ENCODE results near the gene OTOG.

The OTOG gene

DNA sequence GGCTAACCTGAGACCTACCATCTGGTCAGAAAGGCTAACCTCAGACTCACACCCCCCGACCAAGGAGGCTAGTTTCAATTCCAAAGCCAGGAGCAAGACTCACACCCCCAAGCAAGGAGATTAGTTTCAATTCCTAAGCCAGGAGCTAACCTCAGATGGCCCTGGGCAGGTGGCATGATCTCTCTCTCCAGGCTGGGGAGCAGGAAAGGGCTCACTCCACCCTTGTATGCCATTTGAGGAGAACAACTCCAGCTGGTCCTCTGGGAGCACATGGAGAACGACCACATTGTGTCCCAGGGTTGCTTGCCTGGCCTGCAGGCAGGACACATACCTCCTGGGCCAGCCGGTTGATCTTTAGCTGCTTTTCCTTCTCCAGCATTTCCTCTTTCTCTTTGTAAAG lies 35.5 kb upstream of the OTOG start:
- no peaks in the 10 kb centered on the region for H3K36me3 Mint-ChIP-seq (ENCODE audit: low read depth)
- no peak overlapping the region for H3K4me3 Mint-ChIP-seq
- H3K27ac Mint-ChIP-seq = no peak overlapping the region
- H3K9me3 Mint-ChIP-seq = no peaks in the 10 kb centered on the region
- no peaks in the 10 kb centered on the region for H3K4me1 Mint-ChIP-seq (ENCODE audit: low read depth)
- DNase-seq = no peak
- peaks cover 14% of the 10 kb centered on the region for H3K27me3 Mint-ChIP-seq

DNA sequence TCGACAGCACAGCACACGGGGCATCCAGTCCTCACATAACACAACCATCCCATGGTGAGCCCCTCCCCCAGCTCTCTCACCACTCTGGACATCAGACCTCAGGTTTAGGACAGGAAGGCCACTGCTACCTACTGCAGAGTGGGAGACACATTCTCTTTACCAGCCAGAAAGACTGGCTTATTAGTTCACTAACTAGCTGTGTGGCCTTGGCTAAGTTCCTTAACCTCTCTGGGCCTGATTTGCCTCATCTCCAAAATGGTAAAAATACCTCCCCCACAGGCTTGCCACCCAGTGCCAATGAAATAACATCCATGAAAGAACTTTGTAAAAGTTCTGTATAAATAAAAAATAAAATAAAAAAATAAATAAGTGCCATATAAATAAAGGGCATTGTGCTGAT lies 35.0 kb upstream of the OTOG start:
- Mint-ChIP-seq H3K27me3 (peaks cover 13% of the 10 kb centered on the region), H3K36me3 (ENCODE audit: low read depth) (no peaks in the 10 kb centered on the region), H3K4me3 (no peak overlapping the region), H3K4me1 (ENCODE audit: low read depth) (no peaks in the 10 kb centered on the region), H3K9me3 (no peaks in the 10 kb centered on the region), H3K27ac (no peak overlapping the region)
- no peak for DNase-seq

GRCh38 chr11:17513853-17514252 lies 33.2 kb upstream of the OTOG start:
- no peak for DNase-seq
- Mint-ChIP-seq H3K27me3 (peaks cover 9% of the 10 kb centered on the region), H3K4me1 (ENCODE audit: low read depth) (no peaks in the 10 kb centered on the region)

GRCh38 chr11:17514476-17514875 lies 32.6 kb upstream of the OTOG start:
- Mint-ChIP-seq H3K4me3 (no peak overlapping the region), H3K9me3 (no peaks in the 10 kb centered on the region), H3K27ac (no peak overlapping the region), H3K27me3 (peaks cover 6% of the 10 kb centered on the region), H3K36me3 (ENCODE audit: low read depth) (no peaks in the 10 kb centered on the region), H3K4me1 (ENCODE audit: low read depth) (no peaks in the 10 kb centered on the region)
- no peak for DNase-seq

More at GRCh38 chr11:17513853-17514252, 33.2 kb upstream of the OTOG start:
- Mint-ChIP-seq H3K27ac (no peak overlapping the region), H3K4me3 (no peak overlapping the region), H3K9me3 (no peaks in the 10 kb centered on the region), H3K36me3 (ENCODE audit: low read depth) (no peaks in the 10 kb centered on the region)

DNA sequence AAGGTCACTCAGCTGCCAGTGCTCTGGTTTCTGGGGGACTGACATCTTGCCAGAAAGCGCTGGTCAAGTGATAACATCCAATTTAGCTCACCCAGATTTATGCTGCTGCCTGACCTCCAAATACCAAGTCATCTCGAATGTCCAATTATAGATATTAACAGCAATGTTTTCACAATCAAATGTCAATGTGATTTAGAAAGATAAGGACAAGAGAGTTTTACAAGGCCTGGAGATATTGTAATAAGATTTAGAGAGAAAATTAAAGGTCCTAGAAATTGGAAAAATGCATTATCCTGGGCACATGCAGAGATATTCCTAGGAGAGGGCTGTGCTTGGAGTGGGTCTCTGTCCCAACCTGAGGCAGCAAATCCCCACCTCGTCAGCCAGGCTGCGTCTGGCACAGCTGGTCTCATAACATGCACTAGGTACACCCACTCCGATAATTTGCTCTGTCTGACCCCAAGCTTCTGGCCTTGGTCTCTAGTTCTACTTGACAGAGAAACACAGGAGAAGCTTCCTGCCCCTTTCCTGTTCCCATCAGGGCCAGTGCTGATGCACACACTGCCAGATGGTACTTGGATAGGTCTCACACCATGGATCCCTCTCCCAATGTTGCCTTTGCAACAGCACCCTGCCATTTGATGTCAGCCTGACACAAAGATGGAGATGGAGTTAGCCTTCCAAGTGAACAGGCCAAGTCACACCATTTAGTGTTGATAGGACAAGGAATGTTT lies 31.4 kb upstream of the OTOG start:
- no peak for DNase-seq
- Mint-ChIP-seq H3K9me3 (no peaks in the 10 kb centered on the region), H3K27me3 (peaks cover 6% of the 10 kb centered on the region), H3K36me3 (ENCODE audit: low read depth) (no peaks in the 10 kb centered on the region), H3K4me1 (ENCODE audit: low read depth) (no peaks in the 10 kb centered on the region), H3K4me3 (no peak overlapping the region), H3K27ac (no peak overlapping the region)

- no peaks in the 10 kb centered on the region for H3K4me1 Mint-ChIP-seq (ENCODE audit: low read depth)
- peaks cover 6% of the 10 kb centered on the region for H3K27me3 Mint-ChIP-seq
- H3K9me3 Mint-ChIP-seq = no peaks in the 10 kb centered on the region
- no peak overlapping the region for H3K4me3 Mint-ChIP-seq
- DNase-seq = no peak
- no peak overlapping the region for H3K27ac Mint-ChIP-seq
- no peaks in the 10 kb centered on the region for H3K36me3 Mint-ChIP-seq (ENCODE audit: low read depth)
Measured at GRCh38 chr11:17516551-17517150, 30.4 kb upstream of the OTOG start.

DNA sequence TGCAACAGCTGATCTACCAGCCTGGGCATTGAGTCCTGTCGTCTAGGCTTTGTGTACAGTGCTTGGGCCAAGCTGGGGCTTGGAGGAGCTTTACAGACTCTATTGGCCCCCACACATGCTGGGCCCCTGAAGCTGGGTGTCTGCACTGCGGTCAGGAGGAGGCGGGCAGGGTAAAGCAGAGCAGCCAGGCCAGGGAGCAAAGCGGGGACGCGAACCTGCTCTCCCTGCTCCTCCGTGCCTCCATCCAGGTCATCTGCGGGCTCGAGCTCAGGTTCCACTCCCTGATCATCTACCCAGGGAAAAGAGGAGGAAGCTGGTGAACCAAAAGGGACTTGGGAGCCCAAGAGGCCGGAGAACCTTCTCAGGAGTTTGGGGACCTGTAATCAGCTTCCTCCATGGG lies 29.9 kb upstream of the OTOG start:
- Mint-ChIP-seq H3K27ac (no peak overlapping the region), H3K9me3 (no peaks in the 10 kb centered on the region), H3K36me3 (ENCODE audit: low read depth) (no peaks in the 10 kb centered on the region), H3K27me3 (peaks cover 6% of the 10 kb centered on the region), H3K4me1 (ENCODE audit: low read depth) (no peaks in the 10 kb centered on the region), H3K4me3 (no peak overlapping the region)
- DNase-seq = no peak

GRCh38 chr11:17518366-17518765 lies 28.7 kb upstream of the OTOG start:
- Mint-ChIP-seq H3K27ac (no peak overlapping the region), H3K4me1 (ENCODE audit: low read depth) (no peaks in the 10 kb centered on the region), H3K4me3 (no peak overlapping the region), H3K36me3 (ENCODE audit: low read depth) (no peaks in the 10 kb centered on the region), H3K27me3 (peaks cover 4% of the 10 kb centered on the region), H3K9me3 (no peaks in the 10 kb centered on the region)
- DNase-seq = no peak

DNA sequence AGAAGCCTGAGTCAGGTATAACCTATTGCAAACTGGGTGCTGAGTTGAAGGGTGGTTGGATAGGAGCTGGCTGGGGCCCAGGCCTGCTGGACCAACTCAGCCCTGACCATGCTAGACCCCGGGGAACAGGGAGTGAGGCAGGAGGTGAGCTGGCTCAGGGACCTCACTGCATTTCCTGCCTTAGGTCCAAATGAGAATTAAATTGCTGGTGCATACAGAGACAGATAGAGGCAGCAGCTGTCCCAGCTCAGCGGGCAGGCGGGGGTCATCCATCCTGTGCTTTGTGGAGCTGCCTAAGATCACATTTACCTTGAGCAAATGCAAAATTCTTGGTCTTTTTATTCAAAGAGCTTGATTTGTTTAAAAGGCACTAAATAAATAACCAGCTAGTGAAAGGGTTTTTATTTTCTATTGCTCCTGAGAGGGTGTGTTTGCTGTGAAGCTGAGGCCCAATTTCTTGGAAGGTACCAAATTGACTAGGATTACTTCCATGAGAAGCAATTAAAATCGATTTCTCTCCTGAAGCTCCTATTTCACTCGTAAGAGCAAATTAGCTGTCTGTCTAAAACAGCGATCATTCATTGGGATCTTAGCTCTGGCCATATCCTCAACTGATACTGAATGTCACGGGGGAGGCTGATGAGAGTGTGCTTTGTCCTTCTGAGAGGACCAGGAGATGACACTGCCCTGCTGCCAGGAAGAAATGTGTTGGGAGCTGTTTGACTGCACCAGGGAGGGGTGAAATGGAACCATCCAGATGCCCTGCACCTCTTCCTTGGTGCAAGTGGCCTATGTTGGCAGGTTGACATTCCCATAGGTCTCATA lies 27.8 kb upstream of the OTOG start:
- Mint-ChIP-seq H3K9me3 (no peaks in the 10 kb centered on the region), H3K4me3 (no peak overlapping the region), H3K4me1 (ENCODE audit: low read depth) (no peaks in the 10 kb centered on the region), H3K27me3 (peaks cover 4% of the 10 kb centered on the region), H3K36me3 (ENCODE audit: low read depth) (no peaks in the 10 kb centered on the region), H3K27ac (no peak overlapping the region)
- DNase-seq = no peak

DNA sequence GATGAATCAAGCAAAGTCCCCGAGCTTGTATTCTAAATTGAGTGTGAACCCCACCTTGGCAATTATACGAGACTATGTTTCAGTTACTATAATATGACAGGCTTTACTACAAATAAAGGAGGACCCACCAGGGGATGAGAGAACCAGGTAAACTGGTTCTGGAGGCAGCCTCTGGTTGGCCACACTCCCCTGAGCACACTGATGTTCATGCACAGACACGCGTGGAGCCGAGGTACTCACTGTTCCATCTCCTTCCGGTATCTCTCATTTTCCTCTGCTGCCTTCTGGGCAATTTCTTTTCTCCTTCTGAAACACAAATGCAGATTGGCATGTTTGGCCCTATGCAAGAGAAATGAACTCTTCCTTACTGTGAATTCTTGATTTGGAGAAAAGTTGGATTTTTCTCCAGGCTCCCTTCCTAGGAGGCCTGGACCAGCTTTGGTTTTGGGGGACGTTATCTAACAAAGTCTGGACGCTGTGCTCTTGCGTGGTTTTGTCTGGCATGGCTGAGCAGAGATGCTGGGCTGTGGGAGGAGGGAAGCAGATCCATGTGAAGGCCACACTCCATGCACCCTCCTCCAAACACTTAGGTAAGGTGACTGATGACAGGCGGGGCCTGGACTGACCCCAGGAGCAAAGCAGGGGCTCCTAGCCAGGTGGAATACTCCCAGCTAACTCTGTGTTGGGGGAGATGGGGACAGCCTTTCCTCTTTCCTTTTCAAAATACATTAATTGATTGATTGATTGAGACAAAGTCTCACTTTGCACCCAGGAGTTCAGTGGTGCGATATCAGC lies 25.8 kb upstream of the OTOG start:
- no peak for DNase-seq
- no peaks in the 10 kb centered on the region for H3K4me1 Mint-ChIP-seq (ENCODE audit: low read depth)
- peaks cover 4% of the 10 kb centered on the region for H3K27me3 Mint-ChIP-seq
- no peak overlapping the region for H3K4me3 Mint-ChIP-seq
- no peak overlapping the region for H3K27ac Mint-ChIP-seq
- H3K9me3 Mint-ChIP-seq = no peaks in the 10 kb centered on the region
- H3K36me3 Mint-ChIP-seq (ENCODE audit: low read depth) = no peaks in the 10 kb centered on the region

- no peaks in the 10 kb centered on the region for H3K4me1 Mint-ChIP-seq (ENCODE audit: low read depth)
- no peak for DNase-seq
- no peak overlapping the region for H3K4me3 Mint-ChIP-seq
- no peaks in the 10 kb centered on the region for H3K36me3 Mint-ChIP-seq (ENCODE audit: low read depth)
- H3K9me3 Mint-ChIP-seq = no peaks in the 10 kb centered on the region
- no peak overlapping the region for H3K27ac Mint-ChIP-seq
- H3K27me3 Mint-ChIP-seq = peaks cover 7% of the 10 kb centered on the region
Measured at GRCh38 chr11:17522655-17523054, 24.4 kb upstream of the OTOG start.

DNA sequence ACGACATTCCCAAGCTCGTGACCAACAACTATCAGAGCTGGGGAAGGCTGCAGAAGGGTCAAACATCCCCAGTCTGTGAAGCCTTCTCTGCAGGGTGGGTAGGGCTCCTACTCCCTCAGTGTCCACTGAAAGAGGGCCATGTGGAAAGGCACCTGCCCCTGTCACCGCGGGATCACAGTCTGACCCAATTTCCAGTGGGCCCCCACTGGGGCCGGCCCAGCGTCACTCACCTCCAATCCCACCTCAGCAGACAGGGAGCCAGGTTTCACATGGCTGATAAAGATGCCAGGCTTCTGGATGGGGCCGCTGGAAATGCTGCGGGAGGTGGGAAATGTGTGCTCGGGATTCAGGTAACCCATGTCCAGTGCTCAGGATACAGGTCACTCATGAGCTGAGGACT lies 22.8 kb upstream of the OTOG start:
- Mint-ChIP-seq H3K9me3 (no peaks in the 10 kb centered on the region), H3K27me3 (peaks cover 7% of the 10 kb centered on the region), H3K36me3 (ENCODE audit: low read depth) (no peaks in the 10 kb centered on the region), H3K4me3 (no peak overlapping the region), H3K4me1 (ENCODE audit: low read depth) (no peaks in the 10 kb centered on the region), H3K27ac (no peak overlapping the region)
- no peak for DNase-seq

DNA sequence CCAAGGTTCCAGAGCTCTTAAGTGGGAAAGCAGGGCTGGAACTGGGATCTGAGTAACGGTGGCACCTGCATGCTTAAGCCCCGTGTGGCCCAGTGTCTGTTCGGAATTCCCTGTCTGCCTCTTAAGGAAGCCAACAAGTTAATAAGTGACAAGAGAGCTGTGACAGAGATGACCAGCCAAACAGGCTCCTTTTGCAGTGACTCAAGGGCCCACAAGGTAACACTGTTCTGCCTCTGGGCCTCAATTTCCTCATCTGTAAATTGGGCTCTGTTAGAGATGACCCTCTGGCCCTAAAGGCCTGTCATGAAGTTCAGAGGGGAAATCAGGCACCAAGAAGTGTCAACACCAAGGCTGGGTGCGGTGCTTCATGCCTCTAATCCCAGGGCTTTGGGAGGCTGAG lies 21.5 kb upstream of the OTOG start:
- Mint-ChIP-seq H3K27ac (no peak overlapping the region), H3K36me3 (ENCODE audit: low read depth) (no peaks in the 10 kb centered on the region), H3K4me1 (ENCODE audit: low read depth) (no peaks in the 10 kb centered on the region), H3K4me3 (no peak overlapping the region), H3K9me3 (no peaks in the 10 kb centered on the region), H3K27me3 (peaks cover 10% of the 10 kb centered on the region)
- no peak for DNase-seq

GRCh38 chr11:17526326-17526725 lies 20.7 kb upstream of the OTOG start:
- H3K4me1 Mint-ChIP-seq (ENCODE audit: low read depth) = no peaks in the 10 kb centered on the region
- no peak overlapping the region for H3K4me3 Mint-ChIP-seq
- H3K27me3 Mint-ChIP-seq = peaks cover 10% of the 10 kb centered on the region
- no peaks in the 10 kb centered on the region for H3K36me3 Mint-ChIP-seq (ENCODE audit: low read depth)
- H3K27ac Mint-ChIP-seq = no peak overlapping the region
- no peaks in the 10 kb centered on the region for H3K9me3 Mint-ChIP-seq
- DNase-seq = no peak

All from activated T-cell treated with anti-CD3 and anti-CD28 coated beads, Interleukin-2, amount 50 U/mL, for 24 hours (primary cell).